Stimulated activated CD4-positive, alpha-beta T cell treated with anti-CD3 and anti-CD28 coated beads, Interleukin-2, amount 100 ng/mL, for 24 hours (primary cell): Measurements from ENCODE around the gene ALKBH4.
"Not testable (repeated sequence)": the region's sequence is repeated elsewhere in the genome, so short reads cannot be mapped to it uniquely, and the experiment has no call there.

ENCODE experiments used
- DNase-seq, 2 donors: peaks; one replicate each; pipeline ENCODE4 v3.0.0-alpha.2; 2020

The ALKBH4 gene

DNA sequence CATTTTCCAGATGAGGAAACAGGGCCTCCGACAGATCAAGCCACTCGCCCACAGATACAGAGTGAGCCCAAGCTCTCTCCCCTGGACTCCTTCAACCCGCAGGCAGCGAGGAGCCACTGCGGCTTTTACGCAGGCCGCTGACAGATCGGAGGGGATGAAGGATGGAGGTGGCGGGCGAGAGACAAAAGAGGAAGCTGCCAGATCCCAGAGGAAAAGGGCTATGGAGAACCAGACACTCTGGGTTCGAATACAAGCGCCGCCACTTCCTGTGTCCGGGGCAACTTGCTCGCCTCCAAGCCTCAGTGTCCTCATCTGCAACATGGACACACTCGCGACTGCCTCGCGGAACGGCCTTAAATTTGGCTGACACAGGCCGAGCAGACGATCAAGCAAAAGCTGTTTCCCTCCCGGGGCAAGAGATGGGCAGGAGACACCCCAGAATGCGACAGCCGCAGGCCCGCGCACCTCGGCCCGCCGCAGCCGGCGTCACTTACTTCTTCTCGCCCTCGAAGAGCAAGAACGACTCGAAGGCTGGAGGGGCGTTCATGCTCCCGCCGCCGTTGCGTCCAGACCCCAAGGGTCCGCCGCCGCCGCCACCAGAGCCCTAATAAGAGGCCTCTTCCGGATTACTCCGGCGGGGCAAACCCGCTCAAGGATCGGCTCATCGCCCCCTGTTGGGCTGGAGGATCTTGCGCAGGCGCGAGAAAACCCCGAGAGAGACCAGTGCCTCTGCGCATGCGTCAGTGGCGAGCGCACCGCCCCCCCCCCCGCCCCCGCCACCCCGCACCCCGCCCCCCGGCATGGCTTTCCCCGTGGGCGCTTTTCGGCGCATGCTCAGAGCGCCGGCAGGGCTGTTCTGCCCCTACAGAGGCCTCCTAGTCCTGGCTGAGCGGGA, 13.9 kb upstream of the ALKBH4 start, which contains the start of gene POLR2J:
TSS of gene POLR2J (minus strand) at position 609 of the 895 bp plus-strand sequence. CDS start at position 547, 62 bp downstream.
- peak; percentile 87 to 88 for DNase-seq

DNA sequence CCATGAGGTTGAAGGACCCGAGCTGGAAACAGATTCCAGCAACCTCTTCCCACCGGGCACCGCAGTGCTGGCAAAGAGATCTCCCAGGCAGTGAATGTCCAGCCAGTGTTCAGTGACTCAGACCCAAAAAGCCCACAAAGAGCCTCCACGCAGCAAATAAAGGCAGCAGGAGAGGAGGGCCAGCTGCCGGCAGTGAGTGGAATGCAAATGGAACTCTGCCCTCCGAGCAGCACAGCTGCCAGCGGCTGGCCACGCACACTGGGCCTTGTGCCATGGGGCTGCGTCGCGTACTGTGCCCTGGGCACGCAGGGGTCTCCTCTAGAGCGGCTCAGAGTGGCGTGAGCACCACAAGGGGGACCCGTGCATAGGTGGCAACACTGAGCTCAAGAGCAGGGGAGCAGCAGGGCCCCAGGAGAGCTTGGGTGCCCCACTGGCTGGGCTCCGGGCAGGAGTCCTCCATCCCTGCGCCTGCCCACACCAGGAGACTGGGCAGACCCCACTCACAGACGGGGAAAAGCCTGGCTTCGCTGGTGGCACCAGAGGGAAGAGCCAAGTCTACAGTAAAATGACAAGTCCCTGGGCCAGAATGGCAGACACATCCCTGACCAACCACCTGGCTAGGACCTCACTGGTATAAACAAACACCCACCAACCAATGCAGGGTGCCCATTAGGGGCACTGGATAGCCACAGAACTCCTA, 10.2 kb upstream of the ALKBH4 start:
- DNase-seq = not testable (repeated sequence)

DNA sequence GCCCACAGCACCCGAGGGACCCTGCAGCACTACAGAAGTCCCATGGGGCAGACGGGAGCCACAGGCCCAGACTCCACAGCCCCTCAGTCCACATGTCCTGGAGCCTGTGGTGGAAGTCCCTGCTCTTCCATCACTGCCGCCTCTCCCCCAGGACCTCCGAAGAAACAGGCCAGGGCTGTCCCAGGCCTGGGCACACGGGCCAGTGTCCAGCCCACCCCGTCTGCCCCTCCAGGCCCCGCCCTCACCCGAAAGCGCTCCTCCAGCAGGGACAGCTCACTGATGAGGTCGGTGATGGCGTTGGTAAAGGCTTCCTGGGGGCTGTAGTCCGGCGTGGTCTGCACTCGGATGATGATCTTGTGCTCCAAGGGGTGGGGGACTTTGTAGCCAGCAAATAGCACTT, 9.5 kb upstream of the ALKBH4 start:
- peak in 1 of 2 donors; percentile 6 for DNase-seq

DNA sequence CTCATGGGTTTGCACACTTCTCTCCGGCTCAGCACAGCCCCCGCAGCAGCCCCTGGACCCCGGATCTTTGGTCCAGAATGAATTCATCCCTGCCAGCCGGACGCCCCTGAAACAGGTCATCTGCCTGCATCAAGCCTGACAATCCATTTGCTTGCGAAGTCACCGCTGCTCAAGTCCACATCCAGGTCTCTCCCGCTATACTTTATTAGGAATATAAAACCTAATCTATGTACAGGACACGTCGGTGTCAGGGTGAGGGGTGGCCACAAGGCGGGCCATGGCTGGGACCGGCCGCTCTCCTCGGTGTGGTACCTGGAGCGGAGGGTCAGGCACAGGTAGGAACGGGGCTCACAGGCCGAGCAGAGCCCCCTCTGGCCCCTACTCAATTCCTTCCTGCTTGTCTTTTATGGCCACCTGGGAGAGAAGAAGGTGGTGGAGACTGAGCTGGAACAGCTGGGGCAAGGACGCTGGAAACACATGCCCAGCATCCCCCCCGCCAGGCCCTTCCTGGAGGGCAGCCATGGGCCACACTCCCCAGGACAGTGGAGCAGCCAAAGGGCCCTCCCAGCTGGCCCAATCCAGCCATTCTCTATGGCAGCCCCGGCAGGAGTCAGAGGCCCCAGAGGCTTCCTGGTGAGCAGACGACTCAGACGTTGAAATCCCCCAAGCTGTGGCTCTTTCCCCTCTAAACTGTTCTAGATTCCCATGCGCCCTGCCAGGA, 8.8 kb upstream of the ALKBH4 start:
- DNase-seq = peak in 1 of 2 donors; percentile 16

DNA sequence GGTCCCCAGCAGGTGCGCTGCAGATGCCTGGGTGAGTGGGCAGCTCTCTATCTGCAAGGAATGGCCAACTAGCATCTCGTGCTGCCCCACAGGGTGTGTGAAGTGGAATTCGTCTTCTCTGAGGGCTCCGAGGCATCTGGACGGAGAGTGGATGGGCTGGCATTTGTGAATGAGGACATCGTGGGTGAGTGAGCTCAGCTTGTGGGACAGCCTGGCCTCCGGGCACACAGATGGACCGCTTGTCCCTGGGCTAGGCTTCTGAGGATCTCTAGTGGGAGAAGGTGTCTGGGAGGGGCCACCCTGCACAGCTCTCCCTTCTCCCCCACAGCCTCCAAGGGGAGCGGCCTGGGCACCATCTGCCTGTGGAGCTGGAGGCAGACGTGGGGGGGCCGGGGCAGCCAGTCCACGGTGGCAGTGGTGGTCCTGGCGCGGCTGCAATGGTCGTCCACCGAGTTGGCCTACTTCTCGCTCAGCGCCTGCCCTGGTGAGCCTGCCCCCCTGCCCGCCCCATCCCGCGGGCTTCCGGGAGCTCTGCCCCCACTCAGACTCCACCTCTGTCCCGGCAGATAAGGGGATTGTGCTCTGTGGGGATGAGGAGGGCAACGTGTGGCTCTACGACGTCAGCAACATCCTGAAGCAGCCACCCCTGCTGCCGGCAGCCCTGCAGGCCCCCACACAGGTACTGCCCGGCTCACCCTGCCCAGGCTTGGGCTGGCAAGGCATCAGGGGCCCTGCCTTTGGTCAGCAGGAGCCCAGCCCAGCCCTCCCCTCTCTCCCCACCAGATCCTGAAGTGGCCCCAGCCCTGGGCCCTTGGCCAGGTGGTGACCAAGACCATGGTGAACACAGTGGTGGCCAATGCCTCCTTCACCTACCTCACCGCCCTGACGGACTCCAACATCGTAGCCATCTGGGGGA, 7.7 kb upstream of the ALKBH4 start:
- DNase-seq = peak in 1 of 2 donors; percentile 17

DNA sequence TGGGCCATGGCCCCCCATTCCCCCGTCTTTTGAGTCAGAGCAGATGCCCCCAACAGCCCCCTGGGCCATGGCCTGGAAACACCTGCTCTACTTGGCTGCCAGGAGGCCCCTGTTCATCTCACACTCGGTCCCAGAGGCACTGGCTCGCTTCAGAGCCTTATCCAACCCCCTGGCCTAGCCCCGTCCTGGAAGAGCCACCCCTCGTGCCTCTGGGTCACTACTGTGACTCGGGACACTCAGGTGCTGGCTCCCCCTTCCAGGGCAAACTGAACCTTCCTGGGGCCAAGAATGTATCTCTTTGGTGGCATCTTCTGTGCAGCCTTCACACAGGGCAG, 7.1 kb upstream of the ALKBH4 start:
- peak in 1 of 2 donors; percentile 17 for DNase-seq

DNA sequence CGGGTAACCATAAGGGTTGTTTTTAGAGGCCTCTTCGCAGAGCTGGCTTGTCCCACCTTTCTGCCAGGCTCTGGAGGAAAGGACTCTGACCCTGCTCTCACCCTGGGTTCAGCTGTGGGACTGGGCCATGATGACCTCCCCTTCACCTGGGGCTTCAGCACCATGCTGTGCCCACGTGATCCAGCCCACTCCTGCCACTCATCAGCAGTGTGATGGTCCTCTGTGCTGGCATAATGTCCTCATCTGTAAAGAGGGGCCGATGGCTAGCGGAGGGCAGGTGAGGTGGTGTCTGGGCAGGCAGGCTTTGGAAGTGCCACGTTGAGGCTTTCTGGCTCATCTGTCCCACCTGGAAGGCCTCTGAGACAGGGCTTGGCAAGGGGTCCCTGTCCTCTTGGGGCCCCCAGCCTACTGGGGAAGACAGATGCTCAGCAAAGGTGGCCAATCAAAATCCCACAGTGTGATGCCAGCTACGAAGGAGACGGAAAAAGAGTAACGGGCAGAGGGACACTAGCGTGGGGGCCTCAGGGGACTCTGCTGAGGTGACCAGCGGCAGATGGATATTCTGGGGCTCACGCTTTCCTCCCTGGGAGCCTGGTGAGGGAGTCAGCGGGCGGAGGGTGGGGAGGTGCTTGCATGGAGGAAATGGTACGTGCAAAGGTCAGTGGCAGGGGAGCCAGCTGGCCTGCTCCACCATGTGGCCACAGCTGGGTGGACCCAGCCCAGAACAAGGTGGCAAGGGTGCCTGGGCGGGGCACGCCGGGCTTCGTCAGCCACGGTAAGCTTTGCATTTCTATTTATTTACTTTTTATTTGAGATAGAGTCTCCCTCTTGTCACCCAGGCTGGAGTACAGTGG, 5.5 kb upstream of the ALKBH4 start:
- peak in 1 of 2 donors; percentile 13 for DNase-seq

DNA sequence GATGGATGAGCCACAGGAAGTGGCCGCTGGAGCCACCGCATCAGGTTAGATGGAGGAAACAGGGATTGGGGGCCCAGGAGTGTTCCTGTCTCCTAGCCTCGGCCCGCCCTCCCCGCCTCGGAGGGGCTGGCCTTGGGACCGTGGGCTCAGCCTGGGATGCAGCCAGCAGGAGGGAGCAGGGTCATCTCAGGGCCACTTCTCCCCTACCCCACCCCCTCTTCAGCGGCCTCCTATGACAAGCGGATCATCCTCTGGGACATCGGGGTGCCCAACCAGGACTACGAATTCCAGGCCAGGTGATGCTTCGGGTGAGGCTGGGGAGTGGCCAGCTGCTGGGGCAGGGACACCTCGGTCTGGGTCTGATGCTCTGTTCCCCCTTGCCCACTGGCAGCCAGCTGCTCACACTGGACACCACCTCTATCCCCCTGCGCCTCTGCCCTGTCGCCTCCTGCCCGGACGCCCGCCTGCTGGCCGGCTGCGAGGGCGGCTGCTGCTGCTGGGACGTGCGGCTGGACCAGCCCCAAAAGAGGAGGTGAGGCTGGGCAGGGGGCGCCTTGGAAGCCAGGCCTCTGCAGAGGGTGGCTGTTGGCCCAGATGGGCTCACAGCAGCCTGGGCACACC, 4.8 kb upstream of the ALKBH4 start:
- no peak for DNase-seq

DNA sequence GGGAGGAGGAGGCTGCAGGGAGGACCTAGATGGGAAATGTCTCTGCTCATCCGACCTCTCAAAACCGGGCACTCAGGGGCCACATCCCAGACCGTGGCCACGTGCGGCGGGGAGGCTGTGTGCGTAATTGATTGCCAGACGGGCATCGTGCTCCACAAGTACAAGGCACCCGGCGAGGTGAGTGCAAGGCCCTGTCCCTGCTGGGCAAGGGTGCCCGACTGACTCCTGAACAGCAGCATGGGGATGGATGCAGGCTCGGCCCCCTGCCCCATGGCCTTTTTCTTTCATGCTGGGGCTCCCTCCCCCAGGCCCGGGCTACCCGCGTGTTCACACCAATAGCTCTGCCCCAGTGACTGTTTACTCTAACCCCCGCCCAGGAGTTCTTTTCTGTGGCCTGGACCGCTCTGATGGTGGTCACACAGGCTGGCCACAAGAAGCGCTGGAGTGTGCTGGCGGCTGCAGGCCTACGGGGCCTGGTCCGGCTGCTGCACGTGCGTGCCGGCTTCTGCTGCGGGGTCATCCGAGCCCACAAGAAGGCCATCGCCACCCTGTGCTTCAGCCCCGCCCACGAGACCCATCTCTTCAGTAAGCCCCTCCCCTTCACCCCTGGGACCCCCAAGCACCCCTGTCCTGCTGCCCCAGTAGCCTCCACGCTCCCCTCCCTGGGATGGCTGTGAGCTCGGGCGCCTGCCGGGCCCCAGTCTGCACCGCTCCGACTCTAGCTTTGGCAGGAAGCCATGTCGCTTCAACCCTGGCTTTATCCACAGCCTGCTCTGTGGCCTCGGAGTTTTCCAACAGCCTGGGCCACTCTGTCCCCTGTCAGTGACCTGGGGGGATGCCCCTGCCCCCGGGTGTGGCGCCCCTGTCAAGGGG, 4.1 kb upstream of the ALKBH4 start:
- no peak for DNase-seq

DNA sequence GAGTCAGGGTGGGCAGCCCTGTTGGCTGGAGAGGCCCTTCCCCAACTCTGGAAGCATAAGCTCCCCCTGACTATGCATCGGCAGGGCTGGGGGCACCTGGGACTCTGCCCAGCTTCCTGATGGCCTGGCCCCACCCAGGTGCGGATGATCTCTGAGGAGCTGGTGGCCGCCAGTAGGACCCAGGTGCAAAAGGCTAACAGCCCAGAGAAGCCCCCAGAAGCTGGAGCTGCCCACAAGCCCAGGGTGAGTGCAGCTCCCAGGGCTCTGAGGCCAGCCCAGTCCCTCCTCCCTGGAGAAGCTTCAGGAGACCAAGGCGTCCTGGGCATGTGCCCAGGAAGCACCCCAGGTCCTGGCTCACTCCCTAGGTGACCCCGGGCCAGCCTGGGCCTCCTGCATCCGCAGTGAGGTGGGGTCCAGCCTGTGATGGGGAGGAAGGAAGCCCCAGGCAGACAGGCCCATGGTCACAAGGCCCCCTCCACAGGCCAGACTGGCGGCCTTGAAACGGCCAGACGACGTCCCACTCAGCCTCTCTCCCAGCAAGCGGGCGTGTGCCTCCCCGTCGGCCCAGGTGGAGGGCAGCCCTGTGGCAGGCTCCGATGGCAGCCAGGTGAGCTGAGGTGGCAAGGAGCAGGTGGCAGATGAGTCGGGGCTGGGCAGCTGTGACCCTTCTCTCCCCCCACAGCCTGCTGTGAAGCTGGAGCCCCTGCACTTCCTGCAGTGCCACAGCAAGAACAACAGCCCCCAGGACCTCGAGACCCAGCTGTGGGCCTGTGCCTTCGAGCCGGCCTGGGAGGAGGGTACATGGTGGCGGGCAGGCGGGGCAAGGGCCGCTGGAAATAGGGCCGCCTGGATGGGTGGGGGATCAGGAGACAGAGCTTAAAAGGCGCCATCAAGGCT, 3.2 kb upstream of the ALKBH4 start:
- DNase-seq = no peak

DNA sequence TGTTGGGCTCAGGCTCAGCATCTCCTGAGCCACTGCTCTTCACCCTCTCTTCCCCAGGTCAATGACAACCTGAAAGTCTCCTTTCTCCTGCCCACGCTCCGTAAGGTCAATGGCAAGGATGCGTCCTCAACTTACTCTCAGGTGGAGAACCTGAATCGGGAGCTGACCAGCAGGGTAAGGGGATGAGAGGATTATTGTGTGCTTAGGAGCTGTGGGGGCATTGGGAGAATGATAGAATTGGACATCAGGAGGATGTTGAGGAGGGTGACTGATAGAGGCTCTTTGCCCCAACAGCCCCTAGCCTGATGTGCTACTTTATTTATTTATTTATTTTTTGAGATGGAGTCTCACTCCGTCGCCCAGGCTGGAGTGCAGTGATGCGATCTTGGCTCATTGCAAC, 1.4 kb upstream of the ALKBH4 start:
- DNase-seq = no peak

DNA sequence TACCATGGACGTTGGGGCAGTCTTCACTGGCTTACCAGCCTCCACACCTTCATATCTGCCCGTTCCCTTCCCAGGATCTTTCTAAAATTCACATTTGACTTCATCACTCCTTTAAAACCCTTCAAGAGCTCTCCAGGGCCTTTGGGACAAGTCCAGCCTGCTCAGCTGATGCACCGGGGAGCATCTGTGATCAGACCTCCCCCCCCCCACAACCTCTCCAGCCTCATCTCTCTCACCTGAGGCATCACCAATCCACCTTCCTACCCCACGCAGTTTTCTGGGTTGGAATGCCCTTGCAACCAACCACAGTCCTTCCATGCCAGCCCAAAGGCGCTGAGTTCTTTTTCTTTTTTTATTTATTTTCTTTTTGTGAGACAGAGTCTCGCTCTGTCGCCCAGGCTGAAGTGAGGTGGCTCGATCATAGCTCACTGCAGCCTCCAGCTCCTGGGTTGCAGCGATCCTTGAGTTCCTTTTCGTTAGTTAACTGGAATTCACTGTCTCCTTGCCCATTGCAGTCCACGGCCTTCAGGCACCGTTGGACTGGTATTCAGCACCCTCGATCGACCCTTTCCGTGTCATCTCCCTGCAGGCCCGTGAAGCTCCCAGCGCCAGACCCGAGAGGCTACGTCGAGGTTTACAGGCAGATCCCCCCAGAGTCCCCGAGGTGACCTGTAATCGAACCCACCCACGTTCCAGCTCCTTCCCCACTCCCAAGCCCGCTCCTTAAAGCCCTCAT, 654 bp downstream of the ALKBH4 start:
- DNase-seq = no peak

DNA sequence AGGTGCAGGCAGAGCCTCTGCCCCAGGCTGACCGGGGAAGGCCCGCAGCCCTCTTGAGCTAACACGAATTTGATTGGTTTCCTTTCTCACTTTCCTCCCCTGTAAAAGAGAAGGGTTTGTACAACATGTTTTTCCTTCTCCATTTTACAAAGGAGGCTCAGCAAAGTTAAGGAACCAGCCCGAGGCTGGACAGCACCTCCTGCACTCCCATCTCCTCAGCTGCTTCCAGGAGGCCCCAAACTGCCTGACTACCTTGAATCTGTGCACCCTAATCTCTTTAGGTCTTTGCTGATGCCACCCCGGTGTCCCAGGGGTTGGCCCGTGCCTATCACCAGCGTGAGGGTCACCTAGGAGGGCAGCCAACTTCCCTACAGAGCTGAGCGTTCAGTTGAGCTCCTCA, 4.2 kb downstream of the ALKBH4 start:
- DNase-seq = no peak

DNA sequence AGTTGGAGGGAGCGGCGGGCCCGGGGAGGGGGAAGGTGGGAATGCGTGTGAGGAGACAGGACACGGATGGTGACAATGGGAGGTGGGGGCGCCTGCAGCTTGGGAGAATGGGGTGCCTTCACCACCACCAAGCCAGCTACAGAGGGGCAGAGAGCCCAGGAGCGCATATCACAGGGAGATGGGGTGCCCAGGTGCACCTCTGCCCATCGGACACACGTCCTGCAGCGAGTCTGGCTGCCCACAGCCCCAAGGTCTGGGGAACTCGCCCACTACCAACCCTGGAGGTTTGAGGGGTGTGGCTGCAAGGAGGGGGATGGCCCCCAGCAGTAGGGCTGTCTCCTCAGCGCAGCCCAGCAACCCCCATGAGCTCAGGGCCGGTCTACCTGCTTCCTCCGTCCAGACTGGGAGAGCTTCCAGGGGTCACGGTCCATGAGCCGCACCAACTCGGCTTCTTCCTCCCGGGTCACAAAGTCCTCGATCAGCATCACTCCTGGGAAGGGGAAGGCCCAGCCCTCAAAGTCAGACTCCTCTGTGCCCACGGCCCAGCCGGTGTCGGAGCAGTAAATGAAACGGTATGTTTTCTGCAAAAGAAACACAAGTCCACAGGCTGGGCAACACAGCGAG, 5.3 kb downstream of the ALKBH4 start:
- DNase-seq = no peak

DNA sequence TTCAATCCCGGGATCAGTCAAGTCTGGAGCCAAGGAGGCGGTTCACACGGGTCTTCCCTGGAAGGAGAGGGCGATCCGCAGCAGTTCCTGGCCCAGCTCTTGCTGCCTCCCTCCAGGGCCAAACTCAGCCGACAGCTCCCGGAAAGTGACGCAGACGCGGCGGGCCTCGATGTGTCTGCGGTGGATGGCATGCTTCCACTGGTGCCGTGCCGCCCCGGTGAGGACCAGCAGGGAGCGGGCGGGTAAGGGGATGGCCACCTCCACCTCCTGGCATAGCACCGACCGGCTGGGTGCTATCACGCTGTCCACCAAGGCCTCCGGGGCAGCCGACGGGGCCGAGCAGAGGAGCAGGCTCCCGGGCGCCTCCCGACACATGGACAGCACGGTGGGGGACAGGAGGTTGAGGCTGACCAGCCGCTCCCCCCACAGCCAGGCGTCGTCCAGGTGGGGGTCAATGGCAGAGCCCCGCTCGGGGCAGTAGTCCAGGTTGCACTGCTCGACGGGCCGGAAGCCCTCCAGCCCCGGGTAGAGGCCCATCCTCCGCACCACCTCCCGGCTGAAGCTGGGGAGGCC, 7.2 kb downstream of the ALKBH4 start:
- no peak for DNase-seq

DNA sequence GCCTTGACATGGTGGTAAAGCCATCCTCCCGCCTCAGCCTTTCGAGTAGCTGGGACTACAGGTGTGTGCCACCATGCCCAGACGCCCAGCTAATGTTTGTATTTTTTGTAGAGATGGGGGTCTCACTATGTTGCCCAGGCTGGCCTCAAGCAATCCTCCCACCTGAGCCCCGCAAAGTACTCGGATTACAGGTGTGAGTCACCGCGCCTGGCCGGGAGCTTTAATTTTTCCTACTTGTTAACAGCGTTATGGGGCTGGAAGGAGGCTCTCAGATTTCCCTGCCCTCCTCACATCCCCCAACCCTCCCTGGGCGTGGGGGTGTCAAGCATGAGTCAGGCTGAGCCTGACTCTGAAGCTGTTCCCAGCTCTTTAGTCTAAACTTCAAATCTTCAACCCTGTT, 8.3 kb downstream of the ALKBH4 start:
- no peak for DNase-seq

DNA sequence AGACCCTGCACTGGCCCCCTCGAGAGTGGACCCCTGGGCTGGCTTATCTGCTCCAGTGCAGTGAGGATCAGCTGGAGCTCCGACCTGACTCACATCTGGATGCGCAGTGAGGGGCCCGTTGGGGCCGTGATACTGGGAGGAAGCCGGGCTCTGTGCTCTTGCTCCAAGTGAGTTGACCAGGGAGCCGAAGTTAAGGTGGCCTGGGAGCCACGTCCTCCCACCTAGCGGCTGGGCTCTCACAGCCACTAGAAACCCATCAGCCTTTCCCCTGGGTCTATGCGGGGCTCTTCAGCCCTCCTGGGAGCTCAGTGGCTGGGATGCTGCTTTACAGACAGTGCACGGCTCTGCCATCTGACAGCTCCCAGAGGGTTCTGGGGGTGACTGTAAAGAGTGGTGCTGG, 9.1 kb downstream of the ALKBH4 start:
- no peak for DNase-seq
